ENCODE measurements around the gene GPR160.

DNA sequence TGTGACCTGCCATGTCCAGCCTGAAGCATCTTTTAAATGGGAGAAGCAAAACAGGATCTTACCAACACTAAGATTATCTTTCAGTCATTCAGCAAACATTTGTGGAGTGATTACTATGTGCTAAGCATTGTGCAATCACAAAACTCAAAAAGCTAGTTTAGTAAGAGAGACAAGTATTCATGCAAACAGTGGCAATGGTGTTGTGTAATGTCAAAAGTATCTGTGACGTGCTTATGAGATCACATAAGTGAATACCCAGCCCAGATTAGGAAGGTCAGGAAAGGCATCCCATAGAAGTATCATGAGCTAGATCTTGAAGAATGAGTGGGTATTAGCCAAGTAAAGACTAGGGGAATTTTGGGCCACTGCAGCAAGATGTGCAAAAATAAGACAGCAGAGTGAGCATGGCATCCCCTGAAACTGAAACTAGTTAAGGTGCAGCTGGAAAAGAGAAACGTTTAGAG, 39.1 kb upstream of the GPR160 start:
- TF ChIP-seq CTCF (IDR thresholded peaks at IDR 0.05; ENCODE audit: insufficient read depth, low read length) (no peak), GABPA (IDR thresholded peaks at IDR 0.05; ENCODE audit: low read depth) (no peak)
